ENCODE data around the gene RDH13. TPM values are rescaled to one million over a fixed set of nuclear protein-coding genes. Genes with fewer than 3 reads are reported as not detected.

Gene RDH13
- total RNA-seq, 4 donors from 2014 or later: 2.6 to 14.3 (median 6.0) TPM

- TF ChIP-seq, protein P1, sequence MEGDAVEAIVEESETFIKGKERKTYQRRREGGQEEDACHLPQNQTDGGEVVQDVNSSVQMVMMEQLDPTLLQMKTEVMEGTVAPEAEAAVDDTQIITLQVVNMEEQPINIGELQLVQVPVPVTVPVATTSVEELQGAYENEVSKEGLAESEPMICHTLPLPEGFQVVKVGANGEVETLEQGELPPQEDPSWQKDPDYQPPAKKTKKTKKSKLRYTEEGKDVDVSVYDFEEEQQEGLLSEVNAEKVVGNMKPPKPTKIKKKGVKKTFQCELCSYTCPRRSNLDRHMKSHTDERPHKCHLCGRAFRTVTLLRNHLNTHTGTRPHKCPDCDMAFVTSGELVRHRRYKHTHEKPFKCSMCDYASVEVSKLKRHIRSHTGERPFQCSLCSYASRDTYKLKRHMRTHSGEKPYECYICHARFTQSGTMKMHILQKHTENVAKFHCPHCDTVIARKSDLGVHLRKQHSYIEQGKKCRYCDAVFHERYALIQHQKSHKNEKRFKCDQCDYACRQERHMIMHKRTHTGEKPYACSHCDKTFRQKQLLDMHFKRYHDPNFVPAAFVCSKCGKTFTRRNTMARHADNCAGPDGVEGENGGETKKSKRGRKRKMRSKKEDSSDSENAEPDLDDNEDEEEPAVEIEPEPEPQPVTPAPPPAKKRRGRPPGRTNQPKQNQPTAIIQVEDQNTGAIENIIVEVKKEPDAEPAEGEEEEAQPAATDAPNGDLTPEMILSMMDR (IDR thresholded peaks at IDR 0.05; ENCODE audit: low read depth): no peak
These were observed 7.6 kb upstream of the RDH13 start for GRCh38 chr19:55070466-55071128.

DNA sequence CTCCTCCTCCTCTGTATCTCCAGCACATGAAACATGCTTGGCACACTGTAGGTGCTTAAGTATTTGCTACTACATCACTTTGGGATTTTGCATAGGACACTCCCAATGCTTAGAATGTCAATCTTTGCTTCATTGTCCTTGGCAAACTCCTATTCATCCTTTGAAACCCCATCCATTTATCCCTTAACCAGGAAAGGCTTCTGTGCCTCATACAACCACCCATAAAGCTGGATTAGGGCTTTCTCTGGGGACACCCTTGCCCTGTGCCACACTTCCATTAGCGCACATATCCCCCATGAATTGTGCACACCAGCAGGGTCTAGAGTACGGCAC lies 6.9 kb upstream of the RDH13 start:
- TF ChIP-seq, protein P1 (IDR thresholded peaks at IDR 0.05; ENCODE audit: low read depth): no peak

DNA sequence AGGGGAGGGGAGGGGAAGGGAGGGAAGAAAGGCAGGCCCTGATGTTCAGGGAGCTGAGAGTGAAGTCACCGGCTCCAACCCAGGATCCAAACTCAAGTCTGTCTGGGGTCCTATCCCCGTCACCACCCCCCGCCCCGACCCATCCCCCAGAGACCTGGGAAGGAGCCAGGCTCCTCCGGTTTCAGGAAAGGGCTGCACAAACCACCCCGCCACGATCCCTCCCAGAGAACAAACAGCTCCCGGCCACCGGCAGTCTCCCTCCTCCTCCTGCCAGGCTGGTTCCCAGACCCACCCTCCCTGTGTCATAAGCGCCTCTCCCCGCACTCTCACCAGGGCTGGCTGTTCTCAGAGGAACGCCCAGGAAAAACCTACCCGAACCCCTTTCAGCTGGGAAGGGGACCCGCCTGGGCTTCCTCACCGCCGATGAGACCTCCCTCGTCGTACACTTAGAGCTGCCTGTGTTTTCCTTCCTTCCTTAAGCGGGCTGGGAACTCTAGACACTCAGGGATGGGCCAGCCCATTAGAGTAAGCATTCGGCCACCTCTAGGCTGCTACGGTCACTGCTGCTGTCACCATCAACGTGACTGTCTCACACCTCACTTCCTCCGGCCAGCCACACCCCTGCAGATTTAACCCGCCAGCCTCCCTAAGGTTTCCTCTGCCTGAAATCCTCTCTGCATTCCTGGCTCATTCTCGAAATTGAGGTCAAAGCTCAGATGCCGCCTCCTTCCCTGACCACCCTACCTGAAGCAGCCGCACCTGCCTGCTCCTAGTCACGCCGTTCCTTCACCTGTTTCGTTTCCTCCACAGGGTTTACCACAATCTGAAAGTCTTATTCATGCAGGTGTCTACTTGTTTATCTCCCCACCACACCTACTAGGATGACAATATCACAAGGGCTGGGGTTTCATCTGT lies 6.3 kb upstream of the RDH13 start:
- TF ChIP-seq, protein P1 (IDR thresholded peaks at IDR 0.05; ENCODE audit: low read depth): no peak

DNA sequence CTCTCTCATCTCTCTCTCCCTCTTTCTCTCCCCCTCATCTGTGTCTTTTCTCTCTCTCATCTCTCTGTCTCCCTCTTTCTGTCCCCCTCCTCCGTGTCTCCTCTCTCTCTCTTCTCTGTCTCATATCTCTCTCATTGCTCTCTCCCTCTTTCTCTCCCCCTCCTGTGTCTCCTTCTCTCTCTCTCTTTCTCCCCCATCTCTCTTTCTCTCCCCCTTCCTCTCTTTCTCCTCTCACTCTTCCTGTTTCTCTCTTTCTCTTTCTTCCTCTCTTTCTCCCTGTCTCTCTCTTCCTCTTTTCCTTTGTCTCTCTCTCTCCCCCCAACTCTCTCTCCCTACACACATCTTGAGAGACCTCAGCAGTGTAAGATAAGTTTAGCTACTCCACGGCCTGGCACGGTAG lies 4.9 kb upstream of the RDH13 start:
- TF ChIP-seq, protein P1 (IDR thresholded peaks at IDR 0.05; ENCODE audit: low read depth): no peak

GRCh38 chr19:55066107-55066709 lies 3.3 kb upstream of the RDH13 start:
- TF ChIP-seq, protein P1 (IDR thresholded peaks at IDR 0.05; ENCODE audit: low read depth): no peak

DNA sequence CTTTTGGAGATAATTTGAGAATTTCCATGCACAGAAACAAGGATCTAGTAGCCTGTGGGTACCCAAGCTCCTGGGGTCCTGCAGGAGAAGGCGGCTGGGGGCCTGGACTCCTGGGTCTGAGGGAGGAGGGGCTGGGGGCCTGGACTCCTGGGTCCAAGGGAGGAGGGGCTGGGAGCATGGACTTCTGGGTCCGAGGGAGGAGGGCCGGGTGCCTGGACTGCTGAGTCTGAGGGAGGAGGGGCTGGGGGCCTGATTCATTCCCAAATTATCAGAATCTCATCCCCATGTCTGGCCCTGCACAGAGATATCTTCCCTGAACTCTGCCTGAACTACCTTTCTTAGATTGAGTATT lies 520 bp upstream of the RDH13 start:
- TF ChIP-seq, protein P1 (IDR thresholded peaks at IDR 0.05; ENCODE audit: low read depth): no peak

Measured in subcutaneous adipose tissue (tissue), 4 donors.